PFSK-1 (cell line): ENCODE results near the gene HCRTR1.

Experiments
- FOXP2 ChIP-seq: optimal IDR thresholded peaks from 2 replicates; pipeline ENCODE3; 2011; ENCODE audit warnings: borderline replicate concordance, control low read depth, inconsistent platforms; ENCODE audit not compliant: insufficient read depth; ENCODE audit errors: extremely low read length, extremely low read depth
- POLR2AphosphoS5 ChIP-seq: IDR thresholded peaks from 2 replicates; pipeline ENCODE4 v1.6.1; 2012; ENCODE audit warnings: low read depth, mild to moderate bottlenecking, control low read depth, low read length, moderate library complexity
- SIN3A ChIP-seq: IDR thresholded peaks from 2 replicates; pipeline ENCODE4 v1.6.1; 2012; ENCODE audit warnings: mild to moderate bottlenecking, low read length, moderate library complexity, borderline replicate concordance; ENCODE audit not compliant: insufficient read depth
- TAF1 ChIP-seq: IDR thresholded peaks from 2 replicates; pipeline ENCODE4 v1.6.1; 2012; ENCODE audit warnings: low read length, control low read depth, borderline replicate concordance; ENCODE audit not compliant: insufficient read depth
- TF ChIP-seq, protein P1 (sequence below), 2 experiments: IDR thresholded peaks; 2 replicates each; pipeline versions ENCODE4 v1.6.1 to v1.8.0; 2011 to 2012; ENCODE audit warnings: low read depth in 2 of 2, low read length in 2 of 2, control low read depth in 1 of 2, inconsistent platforms in 1 of 2, mild to moderate bottlenecking in 1 of 2, moderate library complexity in 1 of 2; ENCODE audit not compliant: insufficient read depth in 1 of 2

The HCRTR1 gene

DNA sequence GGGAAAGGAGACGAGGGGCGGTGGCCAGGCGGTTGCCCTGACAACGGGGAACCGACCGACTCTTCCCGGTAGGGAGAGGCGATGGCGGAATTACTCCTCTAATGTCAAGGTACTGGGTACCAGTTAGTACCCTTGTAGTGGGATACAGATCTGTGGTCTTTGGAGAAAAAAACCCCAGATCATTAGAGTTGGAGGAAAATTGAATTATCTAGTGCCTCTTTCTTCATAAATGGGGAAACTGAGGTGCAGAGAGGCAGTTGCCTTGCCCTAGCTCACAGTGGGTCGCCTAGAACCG, 27.7 kb downstream of the HCRTR1 start:
- TF ChIP-seq SIN3A (0 out of 2 replicates have a peak, but pooled peaks have one; percentile 66), POLR2AphosphoS5 (no peak), FOXP2 (no peak), TAF1 (no peak)
- TF ChIP-seq, protein P1, sequence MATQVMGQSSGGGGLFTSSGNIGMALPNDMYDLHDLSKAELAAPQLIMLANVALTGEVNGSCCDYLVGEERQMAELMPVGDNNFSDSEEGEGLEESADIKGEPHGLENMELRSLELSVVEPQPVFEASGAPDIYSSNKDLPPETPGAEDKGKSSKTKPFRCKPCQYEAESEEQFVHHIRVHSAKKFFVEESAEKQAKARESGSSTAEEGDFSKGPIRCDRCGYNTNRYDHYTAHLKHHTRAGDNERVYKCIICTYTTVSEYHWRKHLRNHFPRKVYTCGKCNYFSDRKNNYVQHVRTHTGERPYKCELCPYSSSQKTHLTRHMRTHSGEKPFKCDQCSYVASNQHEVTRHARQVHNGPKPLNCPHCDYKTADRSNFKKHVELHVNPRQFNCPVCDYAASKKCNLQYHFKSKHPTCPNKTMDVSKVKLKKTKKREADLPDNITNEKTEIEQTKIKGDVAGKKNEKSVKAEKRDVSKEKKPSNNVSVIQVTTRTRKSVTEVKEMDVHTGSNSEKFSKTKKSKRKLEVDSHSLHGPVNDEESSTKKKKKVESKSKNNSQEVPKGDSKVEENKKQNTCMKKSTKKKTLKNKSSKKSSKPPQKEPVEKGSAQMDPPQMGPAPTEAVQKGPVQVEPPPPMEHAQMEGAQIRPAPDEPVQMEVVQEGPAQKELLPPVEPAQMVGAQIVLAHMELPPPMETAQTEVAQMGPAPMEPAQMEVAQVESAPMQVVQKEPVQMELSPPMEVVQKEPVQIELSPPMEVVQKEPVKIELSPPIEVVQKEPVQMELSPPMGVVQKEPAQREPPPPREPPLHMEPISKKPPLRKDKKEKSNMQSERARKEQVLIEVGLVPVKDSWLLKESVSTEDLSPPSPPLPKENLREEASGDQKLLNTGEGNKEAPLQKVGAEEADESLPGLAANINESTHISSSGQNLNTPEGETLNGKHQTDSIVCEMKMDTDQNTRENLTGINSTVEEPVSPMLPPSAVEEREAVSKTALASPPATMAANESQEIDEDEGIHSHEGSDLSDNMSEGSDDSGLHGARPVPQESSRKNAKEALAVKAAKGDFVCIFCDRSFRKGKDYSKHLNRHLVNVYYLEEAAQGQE (IDR thresholded peaks at IDR 0.05; ENCODE audit: insufficient read depth in 1 of 2, low read depth in 2 of 2, low read length in 2 of 2), result no peak

DNA sequence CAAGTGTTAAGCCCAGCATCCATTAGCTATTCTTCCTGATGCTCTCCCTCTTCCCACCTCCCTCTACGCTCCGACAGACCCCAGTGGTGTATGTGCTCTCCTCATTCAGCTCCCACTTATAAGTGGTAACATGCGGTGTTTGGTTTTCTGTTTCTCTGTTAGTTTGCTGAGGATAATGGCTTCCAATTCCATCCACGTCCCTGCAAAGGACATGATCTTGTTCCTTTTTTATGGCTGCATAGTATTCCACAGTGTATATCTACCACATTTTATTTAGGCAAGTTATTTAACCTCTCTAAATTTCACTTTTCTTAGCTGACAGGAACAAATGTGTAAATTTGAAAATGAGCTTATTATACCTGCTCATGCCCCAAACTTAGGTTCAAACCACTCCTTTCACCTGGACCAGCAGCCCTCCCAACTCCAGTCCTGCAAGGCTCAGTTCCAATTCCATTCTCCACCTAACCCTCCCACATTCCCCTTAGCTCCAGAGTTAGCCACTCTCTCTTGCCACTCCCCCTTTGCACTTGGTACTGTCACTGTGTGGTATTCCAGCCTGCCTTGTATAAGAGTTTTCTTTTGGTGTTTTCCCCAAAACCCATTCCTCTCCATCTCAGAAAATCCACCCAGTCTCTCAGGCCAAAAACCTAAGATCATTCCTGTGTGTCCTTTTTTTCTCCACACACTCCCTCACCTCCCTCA, 28.9 kb downstream of the HCRTR1 start:
- no peak for TF ChIP-seq TAF1
- TF ChIP-seq, protein P1 (IDR thresholded peaks at IDR 0.05; ENCODE audit: insufficient read depth in 1 of 2, low read depth in 2 of 2, low read length in 2 of 2), result no peak

DNA sequence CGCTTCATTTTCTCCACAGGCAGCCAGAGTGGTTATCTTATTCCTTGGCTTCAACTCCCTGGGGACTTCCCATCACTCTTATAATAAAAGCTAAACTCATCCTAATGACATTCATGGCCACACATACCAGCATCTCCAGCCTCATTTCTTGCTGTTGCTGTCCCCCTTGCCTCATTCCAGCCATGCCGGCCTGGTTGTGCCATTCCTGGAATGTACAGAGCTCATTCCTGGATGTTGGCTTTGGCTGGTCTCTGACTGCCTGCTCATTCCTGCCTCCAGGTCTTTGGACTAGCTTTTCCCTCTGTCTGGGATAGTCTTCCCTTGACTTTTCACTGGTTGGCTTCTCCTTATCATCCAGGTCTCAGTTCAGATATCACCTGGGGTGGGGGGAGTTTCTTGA, 29.6 kb downstream of the HCRTR1 start:
- TF ChIP-seq TAF1 (no peak), SIN3A (no peak), FOXP2 (no peak), POLR2AphosphoS5 (no peak)
- TF ChIP-seq, protein P1 (IDR thresholded peaks at IDR 0.05; ENCODE audit: insufficient read depth in 1 of 2, low read depth in 2 of 2, low read length in 2 of 2), result no peak

DNA sequence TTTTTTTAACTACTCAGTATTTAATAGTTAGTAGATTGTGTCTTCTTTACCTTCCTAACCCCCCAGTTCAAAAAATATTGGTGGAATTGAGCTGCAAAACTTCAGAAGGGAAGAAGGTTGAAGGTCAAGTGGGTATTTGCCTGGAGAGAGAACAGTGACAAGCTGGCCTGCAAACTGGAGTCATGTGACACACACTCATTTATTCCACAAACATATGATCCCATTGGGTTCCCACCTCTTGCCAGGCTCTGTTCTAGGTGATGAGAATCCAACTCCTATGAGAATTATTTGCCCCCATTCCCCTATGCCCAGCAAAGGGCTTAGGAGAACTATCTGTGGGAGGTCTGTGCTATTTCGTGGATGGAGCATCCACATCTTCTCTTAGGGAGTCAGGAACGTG, 30.7 kb downstream of the HCRTR1 start:
- TF ChIP-seq, protein P1 (IDR thresholded peaks at IDR 0.05; ENCODE audit: insufficient read depth in 1 of 2, low read depth in 2 of 2, low read length in 2 of 2), result no peak
- TF ChIP-seq POLR2AphosphoS5, result no peak
- TF ChIP-seq SIN3A, result no peak
- TF ChIP-seq FOXP2, result no peak
- no peak for TF ChIP-seq TAF1
